GM10248 (cell line): Measurements from ENCODE around the gene BBS2.
"Not testable (repeated sequence)": the region's sequence is repeated elsewhere in the genome, so short reads cannot be mapped to it uniquely, and the experiment has no call there.

ENCODE experiments used
- CTCF ChIA-PET: fragments of 300-600 bp; sonication (Branson Sonifier 250); formaldehyde crosslinking; extraction: SDS; loops from one replicate; lab custom pipeline; 2021; ENCODE audit warnings: antibody characterized with exemption; lab: Yijun Ruan, JAX
- POLR2A ChIA-PET: fragments of 350-650 bp; sonication (Branson Sonifier 250); formaldehyde crosslinking; extraction: SDS; loops from one replicate; lab custom pipeline; 2020; ENCODE audit warnings: antibody characterized with exemption; lab: Yijun Ruan, JAX
- DNase-seq: peaks from one replicate; pipeline ENCODE4 v3.0.0; 2012; ENCODE audit errors: extremely low spot score
- TF ChIP-seq, protein P1 (sequence below): IDR thresholded peaks from 2 replicates; pipeline ENCODE4 v1.5.1; 2012; ENCODE audit warnings: mild to moderate bottlenecking, low read depth; ENCODE audit errors: extremely low read depth, missing control alignments, control extremely low read depth

The BBS2 gene

DNA sequence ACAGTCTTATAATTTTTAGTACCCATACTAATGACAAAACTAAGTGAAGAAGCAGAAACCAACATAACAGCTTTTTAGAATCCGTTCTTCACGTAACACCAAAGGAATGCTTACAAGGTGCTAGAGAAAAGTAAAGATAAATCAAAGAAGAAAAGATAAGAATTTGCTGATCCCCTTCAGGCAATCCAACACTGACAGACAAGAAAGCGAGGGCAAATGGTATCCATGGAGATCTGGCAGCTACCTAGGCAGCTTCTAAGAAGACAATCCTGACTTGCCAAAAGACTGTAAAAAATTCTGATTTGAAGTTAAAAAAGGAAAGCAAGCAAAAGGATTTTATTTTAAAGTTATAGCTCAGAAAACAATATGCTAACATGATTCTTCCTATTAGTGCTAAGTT is 14.6 kb downstream of the BBS2 start:
- DNase-seq, result no peak
- CTCF ChIA-PET, result interaction anchor here (1.1 to 1.8 kb wide), 2 partner anchors 9 to 12 kb away, joined by 4 to 7 read pairs; no protein-coding TSS in a partner anchor
- POLR2A ChIA-PET, result no interaction called here
- TF ChIP-seq, protein P1, sequence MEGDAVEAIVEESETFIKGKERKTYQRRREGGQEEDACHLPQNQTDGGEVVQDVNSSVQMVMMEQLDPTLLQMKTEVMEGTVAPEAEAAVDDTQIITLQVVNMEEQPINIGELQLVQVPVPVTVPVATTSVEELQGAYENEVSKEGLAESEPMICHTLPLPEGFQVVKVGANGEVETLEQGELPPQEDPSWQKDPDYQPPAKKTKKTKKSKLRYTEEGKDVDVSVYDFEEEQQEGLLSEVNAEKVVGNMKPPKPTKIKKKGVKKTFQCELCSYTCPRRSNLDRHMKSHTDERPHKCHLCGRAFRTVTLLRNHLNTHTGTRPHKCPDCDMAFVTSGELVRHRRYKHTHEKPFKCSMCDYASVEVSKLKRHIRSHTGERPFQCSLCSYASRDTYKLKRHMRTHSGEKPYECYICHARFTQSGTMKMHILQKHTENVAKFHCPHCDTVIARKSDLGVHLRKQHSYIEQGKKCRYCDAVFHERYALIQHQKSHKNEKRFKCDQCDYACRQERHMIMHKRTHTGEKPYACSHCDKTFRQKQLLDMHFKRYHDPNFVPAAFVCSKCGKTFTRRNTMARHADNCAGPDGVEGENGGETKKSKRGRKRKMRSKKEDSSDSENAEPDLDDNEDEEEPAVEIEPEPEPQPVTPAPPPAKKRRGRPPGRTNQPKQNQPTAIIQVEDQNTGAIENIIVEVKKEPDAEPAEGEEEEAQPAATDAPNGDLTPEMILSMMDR, result no peak

DNA sequence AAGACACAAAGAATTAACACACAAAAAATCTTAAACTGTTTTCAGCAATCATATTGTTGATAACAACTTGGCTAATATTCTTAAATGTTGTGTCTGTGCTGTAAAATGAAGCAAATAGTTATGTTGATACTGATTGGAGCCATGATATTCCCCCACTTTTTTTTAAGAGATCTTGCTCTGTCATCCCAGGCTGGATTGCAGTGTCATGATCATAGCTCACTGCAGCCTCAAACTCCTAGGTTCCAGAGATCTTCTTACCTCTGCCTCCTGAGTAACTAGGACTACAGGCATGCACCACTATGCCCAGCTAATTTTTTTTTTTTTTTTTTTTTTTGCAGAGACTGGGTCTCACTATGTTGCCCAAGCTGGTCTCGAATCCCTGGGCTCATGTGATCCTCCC is 26.0 kb downstream of the BBS2 start:
- ChIA-PET CTCF (no interaction called here), POLR2A (no interaction called here)
- TF ChIP-seq, protein P1, result no peak
- DNase-seq, result no peak

DNA sequence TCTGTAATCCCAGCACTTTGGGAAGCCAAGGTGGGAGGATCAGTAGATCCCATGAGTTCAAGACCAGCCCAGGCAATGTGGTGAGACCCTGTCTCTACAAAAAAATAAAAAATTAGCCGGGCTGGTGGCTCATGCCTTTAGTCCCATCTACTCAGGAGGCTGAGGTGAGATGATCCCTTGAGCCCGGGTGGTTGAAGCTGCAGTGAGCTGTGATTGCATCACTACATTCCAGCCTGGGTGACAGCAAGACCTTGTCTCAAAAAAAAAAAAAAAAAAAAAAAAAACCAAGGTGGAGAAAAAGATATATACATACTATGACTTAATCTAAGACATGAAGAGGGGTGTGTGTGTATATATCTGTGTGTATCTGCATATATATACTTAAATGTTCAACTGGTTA is 26.7 kb downstream of the BBS2 start:
- TF ChIP-seq, protein P1, result no peak
- POLR2A ChIA-PET, result no interaction called here
- CTCF ChIA-PET, result no interaction called here
- no peak for DNase-seq

DNA sequence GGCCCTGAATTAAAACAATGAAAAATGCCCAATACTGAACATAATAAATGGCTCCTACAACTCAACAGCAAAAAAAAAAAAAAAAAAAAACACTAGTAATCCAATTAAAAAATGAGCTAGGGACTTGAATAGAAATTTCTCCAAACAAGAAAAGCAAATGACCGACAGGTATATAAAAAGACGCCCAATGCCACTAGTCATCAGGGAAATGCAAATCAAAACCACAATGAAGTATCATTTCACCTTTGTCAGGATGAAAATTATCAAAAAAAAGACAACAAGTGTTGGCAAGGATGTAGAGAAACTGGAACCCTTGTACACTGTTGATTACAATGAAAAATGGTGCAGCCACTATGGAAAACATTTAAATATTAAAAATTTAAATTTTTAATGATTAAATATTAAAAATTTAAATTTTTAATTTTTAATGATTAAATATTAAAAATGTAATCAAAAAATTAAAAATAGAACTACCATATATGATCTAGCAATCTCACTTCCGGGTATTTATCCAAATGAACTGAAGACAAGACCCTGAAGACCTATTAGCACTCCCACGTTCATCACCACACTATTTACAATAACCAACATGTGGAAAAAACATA is 28.1 kb downstream of the BBS2 start:
- no peak for DNase-seq
- POLR2A ChIA-PET, result no interaction called here
- CTCF ChIA-PET, result no interaction called here
- TF ChIP-seq, protein P1, result no peak

DNA sequence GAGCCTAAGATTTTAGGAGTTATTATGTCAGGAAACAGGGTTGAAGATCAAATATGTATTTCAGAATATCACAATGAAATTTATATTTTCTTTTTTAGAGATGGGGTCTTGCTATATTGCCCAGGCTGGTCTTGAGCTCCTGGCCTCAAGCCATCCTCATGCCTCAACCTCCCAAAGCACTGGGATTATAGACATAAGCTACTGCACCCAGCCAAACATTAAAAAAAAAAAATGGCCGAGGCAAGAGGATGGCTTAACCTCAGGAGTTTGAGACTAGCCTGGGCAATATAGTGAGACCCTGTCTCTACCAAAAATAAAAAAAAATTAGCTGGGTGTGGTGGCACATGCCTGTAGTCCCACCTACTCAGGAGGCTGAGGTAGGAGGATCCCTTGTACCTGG is 31.0 kb downstream of the BBS2 start:
- CTCF ChIA-PET, DNase-seq, POLR2A ChIA-PET: not testable (repeated sequence)

DNA sequence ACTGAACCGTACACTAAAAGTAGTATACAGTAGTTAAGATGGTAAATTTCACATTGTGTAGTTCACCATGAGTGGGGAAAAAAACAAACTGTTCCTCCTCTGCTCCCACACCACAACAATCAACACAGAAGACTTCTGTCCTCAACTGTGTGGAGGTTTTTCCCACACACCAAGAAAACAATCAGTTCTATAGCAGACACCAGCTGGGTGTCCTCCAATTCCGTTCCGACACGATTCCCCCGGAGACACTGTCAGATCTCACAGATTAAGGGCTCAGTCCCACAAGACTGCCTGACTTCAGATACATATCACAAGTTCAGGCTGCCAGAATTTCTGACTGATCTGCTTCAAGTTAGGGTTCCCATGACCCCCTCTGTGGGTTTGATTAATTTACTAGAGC is 31.8 kb downstream of the BBS2 start:
- ChIA-PET CTCF (no interaction called here), POLR2A (no interaction called here)
- TF ChIP-seq, protein P1, result no peak
- no peak for DNase-seq

DNA sequence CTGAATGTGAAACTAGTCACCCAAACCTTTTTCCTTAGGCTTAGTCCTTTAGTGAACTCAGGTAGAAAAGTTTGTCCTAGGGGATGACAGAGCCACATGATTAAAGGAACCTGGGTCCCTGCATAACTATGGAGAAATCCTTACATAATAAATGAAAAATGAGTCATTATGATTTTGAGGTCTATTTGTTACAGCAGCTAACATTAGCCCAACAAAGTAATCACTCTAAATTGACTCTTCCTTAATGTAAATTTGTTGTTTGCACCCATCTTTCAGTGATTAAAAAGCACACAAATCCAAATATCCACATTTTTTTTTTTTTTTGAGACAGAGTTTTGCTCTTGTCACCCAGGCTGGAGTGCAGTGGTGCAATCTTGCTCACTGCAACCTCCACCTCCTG is 36.4 kb downstream of the BBS2 start:
- DNase-seq, result no peak
- TF ChIP-seq, protein P1, result no peak
- CTCF ChIA-PET, result no interaction called here
- POLR2A ChIA-PET, result no interaction called here
